GM23338 (cell line): ENCODE measurements around the gene MAGED2.

Experiments used
- CREB1 ChIP-seq: fragments of 250-450 bp; sonication (Bioruptor Pico); IDR thresholded peaks from 2 replicates; pipeline ENCODE4 v1.5.0; 2020; ENCODE audit warnings: low read depth, mild to moderate bottlenecking, moderate library complexity
- EZH2 ChIP-seq: fragments of 200-600 bp; sonication (generic); IDR thresholded peaks from one replicate; pipeline ENCODE4 v1.8.0; 2017; ENCODE audit warnings: antibody characterized with exemption, mild to moderate bottlenecking, low read depth; ENCODE audit not compliant: unreplicated experiment
- EZH2phosphoT487 ChIP-seq: fragments of 200-600 bp; sonication (generic); IDR thresholded peaks from one replicate; pipeline ENCODE4 v1.8.1; 2018; ENCODE audit warnings: antibody characterized with exemption; ENCODE audit not compliant: unreplicated experiment
- JUNB ChIP-seq: IDR thresholded peaks from one replicate; pipeline ENCODE4 v1.6.1; 2016; ENCODE audit warnings: antibody characterized with exemption; ENCODE audit not compliant: unreplicated experiment
- NANOG ChIP-seq: IDR thresholded peaks from 2 replicates; pipeline ENCODE4 v1.6.1; 2016; ENCODE audit warnings: antibody characterized with exemption, borderline replicate concordance
- POLR2AphosphoS5 ChIP-seq: IDR thresholded peaks from 2 replicates; pipeline ENCODE4 v1.6.1; 2016; ENCODE audit warnings: antibody characterized with exemption, low read depth
- STAT1 ChIP-seq: IDR thresholded peaks from one replicate; pipeline ENCODE4 v1.6.1; 2016; ENCODE audit warnings: antibody characterized with exemption; ENCODE audit not compliant: unreplicated experiment
- ZNF331 ChIP-seq: fragments of 250-450 bp; sonication (Bioruptor Pico); IDR thresholded peaks from 2 replicates; pipeline ENCODE4 v1.5.0; 2020; ENCODE audit warnings: low read depth, mild to moderate bottlenecking, moderate library complexity
- TF ChIP-seq, protein P1 (sequence below), 2 experiments: fragments of 200-600 bp in 1 of 2; sonication (generic) in 1 of 2; conservative IDR thresholded peaks; 2 replicates each; pipeline versions ENCODE4 v1.5.1 to v1.6.1; 2016 to 2017; ENCODE audit warnings: antibody characterized with exemption in 2 of 2, low read depth in 2 of 2, mild to moderate bottlenecking in 2 of 2, moderate library complexity in 1 of 2
- TF ChIP-seq, protein P2 (sequence below): IDR thresholded peaks from one replicate; pipeline ENCODE4 v1.6.1; 2018; ENCODE audit warnings: antibody characterized with exemption; ENCODE audit not compliant: unreplicated experiment

DNA sequence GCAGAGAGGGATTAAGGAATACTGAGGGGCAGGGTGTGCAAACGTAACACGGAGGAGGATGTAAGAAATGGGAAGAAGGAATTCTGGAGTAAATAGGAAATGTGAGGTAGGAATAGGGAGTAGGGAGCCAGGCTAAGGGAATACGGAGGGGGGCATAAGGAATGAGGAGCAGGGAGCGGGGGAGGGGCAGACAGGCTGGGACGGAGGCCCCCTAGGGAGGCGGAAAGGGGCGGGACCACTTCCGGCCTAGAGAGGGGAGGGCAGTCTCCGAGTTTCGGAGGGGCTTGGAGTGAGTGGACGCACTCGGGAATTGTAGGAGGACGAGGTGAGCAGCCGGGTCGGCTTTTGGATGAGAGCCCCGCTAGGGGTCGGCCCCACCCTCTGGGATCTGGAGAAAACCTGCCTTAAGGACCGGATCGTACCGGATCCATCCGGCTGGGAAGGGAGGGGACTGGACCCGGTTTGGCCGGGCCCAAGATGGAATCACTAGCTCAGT, 612 bp downstream of the MAGED2 start:
- TF ChIP-seq POLR2AphosphoS5 (peak; percentile 29; the same call in 1 of the 2 replicates), ZNF331 (CRISPR knock-in tag) (no peak), CREB1 (no peak), JUNB (no peak), EZH2 (no peak), STAT1 (no peak), NANOG (no peak), EZH2phosphoT487 (no peak)
- TF ChIP-seq, protein P1, sequence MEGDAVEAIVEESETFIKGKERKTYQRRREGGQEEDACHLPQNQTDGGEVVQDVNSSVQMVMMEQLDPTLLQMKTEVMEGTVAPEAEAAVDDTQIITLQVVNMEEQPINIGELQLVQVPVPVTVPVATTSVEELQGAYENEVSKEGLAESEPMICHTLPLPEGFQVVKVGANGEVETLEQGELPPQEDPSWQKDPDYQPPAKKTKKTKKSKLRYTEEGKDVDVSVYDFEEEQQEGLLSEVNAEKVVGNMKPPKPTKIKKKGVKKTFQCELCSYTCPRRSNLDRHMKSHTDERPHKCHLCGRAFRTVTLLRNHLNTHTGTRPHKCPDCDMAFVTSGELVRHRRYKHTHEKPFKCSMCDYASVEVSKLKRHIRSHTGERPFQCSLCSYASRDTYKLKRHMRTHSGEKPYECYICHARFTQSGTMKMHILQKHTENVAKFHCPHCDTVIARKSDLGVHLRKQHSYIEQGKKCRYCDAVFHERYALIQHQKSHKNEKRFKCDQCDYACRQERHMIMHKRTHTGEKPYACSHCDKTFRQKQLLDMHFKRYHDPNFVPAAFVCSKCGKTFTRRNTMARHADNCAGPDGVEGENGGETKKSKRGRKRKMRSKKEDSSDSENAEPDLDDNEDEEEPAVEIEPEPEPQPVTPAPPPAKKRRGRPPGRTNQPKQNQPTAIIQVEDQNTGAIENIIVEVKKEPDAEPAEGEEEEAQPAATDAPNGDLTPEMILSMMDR (conservative IDR thresholded peaks at IDR 0.05; ENCODE audit: low read depth in 2 of 2), result no peak
- TF ChIP-seq, protein P2, sequence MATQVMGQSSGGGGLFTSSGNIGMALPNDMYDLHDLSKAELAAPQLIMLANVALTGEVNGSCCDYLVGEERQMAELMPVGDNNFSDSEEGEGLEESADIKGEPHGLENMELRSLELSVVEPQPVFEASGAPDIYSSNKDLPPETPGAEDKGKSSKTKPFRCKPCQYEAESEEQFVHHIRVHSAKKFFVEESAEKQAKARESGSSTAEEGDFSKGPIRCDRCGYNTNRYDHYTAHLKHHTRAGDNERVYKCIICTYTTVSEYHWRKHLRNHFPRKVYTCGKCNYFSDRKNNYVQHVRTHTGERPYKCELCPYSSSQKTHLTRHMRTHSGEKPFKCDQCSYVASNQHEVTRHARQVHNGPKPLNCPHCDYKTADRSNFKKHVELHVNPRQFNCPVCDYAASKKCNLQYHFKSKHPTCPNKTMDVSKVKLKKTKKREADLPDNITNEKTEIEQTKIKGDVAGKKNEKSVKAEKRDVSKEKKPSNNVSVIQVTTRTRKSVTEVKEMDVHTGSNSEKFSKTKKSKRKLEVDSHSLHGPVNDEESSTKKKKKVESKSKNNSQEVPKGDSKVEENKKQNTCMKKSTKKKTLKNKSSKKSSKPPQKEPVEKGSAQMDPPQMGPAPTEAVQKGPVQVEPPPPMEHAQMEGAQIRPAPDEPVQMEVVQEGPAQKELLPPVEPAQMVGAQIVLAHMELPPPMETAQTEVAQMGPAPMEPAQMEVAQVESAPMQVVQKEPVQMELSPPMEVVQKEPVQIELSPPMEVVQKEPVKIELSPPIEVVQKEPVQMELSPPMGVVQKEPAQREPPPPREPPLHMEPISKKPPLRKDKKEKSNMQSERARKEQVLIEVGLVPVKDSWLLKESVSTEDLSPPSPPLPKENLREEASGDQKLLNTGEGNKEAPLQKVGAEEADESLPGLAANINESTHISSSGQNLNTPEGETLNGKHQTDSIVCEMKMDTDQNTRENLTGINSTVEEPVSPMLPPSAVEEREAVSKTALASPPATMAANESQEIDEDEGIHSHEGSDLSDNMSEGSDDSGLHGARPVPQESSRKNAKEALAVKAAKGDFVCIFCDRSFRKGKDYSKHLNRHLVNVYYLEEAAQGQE, result no peak
